Endothelial cell of umbilical vein (primary cell): ENCODE results near the gene SLC22A23. TPM values are rescaled to one million over a fixed set of nuclear protein-coding genes. Genes with fewer than 3 reads are reported as not detected.

Experiments
- BruUV-seq: library from RNA; stranded (reverse); fragments of 400-500 nt; replicated peaks from 2 replicates; lab custom pipeline; 2021; lab: Mats Ljungman, UMichigan
- CTCF ChIA-PET: fragments of 300-600, 350-600 bp; sonication (Branson Sonifier 250); formaldehyde crosslinking; loops from one replicate; lab custom pipeline; 2021; ENCODE audit warnings: antibody characterized with exemption, inconsistent platforms; lab: Charles Lee
- POLR2A ChIA-PET: fragments of 300-600, 350-600 bp; sonication (Branson Sonifier 250); formaldehyde crosslinking; loops from one replicate; lab custom pipeline; 2021; ENCODE audit warnings: antibody characterized with exemption, inconsistent platforms; lab: Charles Lee
- DNase-seq: peaks from one replicate; pipeline ENCODE4 v3.0.0-alpha.2; 2011; ENCODE audit warnings: low read depth, low spot score
- FAIRE-seq: peaks from 2 replicates; lab custom pipeline; 2011; peaks lifted over from hg19 to GRCh38; lab: Jason Lieb, UNC
- H2AFZ ChIP-seq: 2 replicates; pipeline ENCODE4 v1.6.0; 2012; ENCODE audit warnings: low read depth, low read length, control low read depth, inconsistent platforms
- H3K27ac ChIP-seq: 2 replicates; pipeline ENCODE4 v1.5.1; 2011; ENCODE audit warnings: low read depth, mild to moderate bottlenecking, control low read depth, low read length, moderate library complexity; ENCODE audit not compliant: insufficient read depth
- H3K27me3 ChIP-seq, 2 experiments: 2 replicates each; pipeline versions ENCODE4 v1.6.0 to v1.6.1; 2011; ENCODE audit warnings: low read length in 2 of 2, mixed read lengths in 1 of 2; ENCODE audit not compliant: control insufficient read depth in 2 of 2, insufficient read depth in 2 of 2
- H3K36me3 ChIP-seq, 2 experiments: 2 replicates in 1 of 2; 3 replicates in 1 of 2; pipeline ENCODE4 v1.5.1; 2011; ENCODE audit warnings: low read length in 2 of 2, mild to moderate bottlenecking in 1 of 2, moderate library complexity in 1 of 2; ENCODE audit not compliant: control insufficient read depth in 2 of 2, insufficient read depth in 2 of 2; ENCODE audit errors: extremely low read depth in 1 of 2
- H3K4me1 ChIP-seq: 3 replicates; pipeline ENCODE4 v1.5.1; 2011; ENCODE audit warnings: mild to moderate bottlenecking, low read length; ENCODE audit not compliant: control insufficient read depth, insufficient read depth; ENCODE audit errors: extremely low read depth
- H3K4me2 ChIP-seq: 2 replicates; pipeline ENCODE4 v1.6.1; 2011; ENCODE audit warnings: low read length, control low read depth, mixed read lengths; ENCODE audit not compliant: insufficient read depth
- H3K4me3 ChIP-seq, 3 experiments: fragments of 200-600 bp in 1 of 3; sonication (generic), shearing (Covaris generic) in 1 of 3; replicated peaks in 1 of 3; 2 replicates each; pipeline ENCODE4 v1.5.1; 2011 to 2016; ENCODE audit warnings: control low read depth in 3 of 3, low read length in 3 of 3, mild to moderate bottlenecking in 2 of 3, inconsistent platforms in 1 of 3, low read depth in 1 of 3, moderate library complexity in 1 of 3; ENCODE audit not compliant: insufficient read depth in 1 of 3
- H3K79me2 ChIP-seq: 2 replicates; pipeline ENCODE4 v1.6.0; 2012; ENCODE audit warnings: low read length, inconsistent platforms; ENCODE audit not compliant: control insufficient read depth, insufficient read depth
- H3K9ac ChIP-seq: replicated peaks from 2 replicates; pipeline ENCODE3; 2011; ENCODE audit warnings: low read length, control low read depth; ENCODE audit not compliant: insufficient read depth; ENCODE audit errors: extremely low read depth
- H3K9me1 ChIP-seq: replicated peaks from 3 replicates; pipeline ENCODE4 v1.6.0; 2011; ENCODE audit warnings: mild to moderate bottlenecking, low read length; ENCODE audit not compliant: control insufficient read depth, insufficient read depth; ENCODE audit errors: extremely low read depth
- H3K9me3 ChIP-seq: replicated peaks from 2 replicates; pipeline ENCODE4 v1.5.1; 2012; ENCODE audit warnings: low read length, inconsistent platforms; ENCODE audit not compliant: control insufficient read depth, insufficient read depth
- H4K20me1 ChIP-seq: replicated peaks from 2 replicates; pipeline ENCODE3; 2011; ENCODE audit warnings: mild to moderate bottlenecking, low read length; ENCODE audit not compliant: control insufficient read depth, insufficient read depth; ENCODE audit errors: extremely low read depth
- CTCF ChIP-seq, 2 donors: IDR thresholded peaks; 1 replicate in 1 of 2; 2 replicates in 1 of 2; pipeline ENCODE4 v1.5.1; 2011; ENCODE audit warnings: low read length in 2 of 2, mild to moderate bottlenecking in 2 of 2, moderate library complexity in 2 of 2, control low read depth in 1 of 2, inconsistent platforms in 1 of 2, low read depth in 1 of 2; ENCODE audit not compliant: insufficient read depth in 1 of 2; ENCODE audit errors: extremely low read depth in 1 of 2
- EZH2 ChIP-seq: IDR thresholded peaks from 2 replicates; pipeline ENCODE4 v1.6.1; 2012; ENCODE audit warnings: borderline replicate concordance, low read depth, mild to moderate bottlenecking, moderate library complexity, low read length, inconsistent platforms; ENCODE audit not compliant: severe bottlenecking
- FOS ChIP-seq: IDR thresholded peaks from 2 replicates; pipeline ENCODE4 v1.6.1; 2011; ENCODE audit warnings: mild to moderate bottlenecking, low read length, moderate library complexity, borderline replicate concordance; ENCODE audit not compliant: insufficient read depth
- GATA2 ChIP-seq: IDR thresholded peaks from 2 replicates; pipeline ENCODE4 v1.7.0; 2011; ENCODE audit warnings: low read depth, mild to moderate bottlenecking, moderate library complexity, mixed read lengths, low read length; ENCODE audit not compliant: insufficient read length, insufficient read depth
- JUN ChIP-seq: IDR thresholded peaks from 2 replicates; pipeline ENCODE4 v1.6.1; 2011; ENCODE audit warnings: borderline replicate concordance, low read depth; ENCODE audit not compliant: insufficient read length, insufficient read depth
- MYC ChIP-seq: IDR thresholded peaks from one replicate; pipeline ENCODE4 v1.6.1; 2011; ENCODE audit warnings: mild to moderate bottlenecking, low read depth, low read length
- POLR2A ChIP-seq: IDR thresholded peaks from 2 replicates; pipeline ENCODE4 v1.6.1; 2012; ENCODE audit warnings: low read depth, mild to moderate bottlenecking, control low read depth, low read length
- POLR2AphosphoS5 ChIP-seq: IDR thresholded peaks from 2 replicates; pipeline ENCODE4 v1.6.1; 2012; ENCODE audit warnings: low read depth, mild to moderate bottlenecking, control low read depth, low read length, moderate library complexity; ENCODE audit not compliant: insufficient read depth
- dilution Hi-C: fragments of 300-500 bp; cut with MboI; formaldehyde crosslinking; loops from one replicate; pipeline ENCODE4 v1.15.0; 2019; ENCODE audit warnings: low sequenced_read_pairs; ENCODE audit not compliant: extremely low pct_ligation_motif_present
- intact Hi-C: fragments of 100-400 bp; cut with micrococcal nuclease; formaldehyde crosslinking; loops from one replicate; pipeline ENCODE4 v1.10.0; 2022
- polyA plus RNA-seq, 4 experiments: library from polyadenylated mRNA; depleted of rRNA in 3 of 4; stranded (reverse) in 3 of 4; unstranded in 1 of 4; fragments of >200 nt; gene quantifications; 2 replicates each; pipeline versions ENCODE4 v1.2.1 to v1.2.3, GENCODE V29; 2011 to 2012; ENCODE audit warnings: missing spikeins in 1 of 4
- total RNA-seq: library from RNA; stranded (reverse); gene quantifications from 2 replicates; pipeline ENCODE4 v1.2.3, GENCODE V29; 2021

Gene SLC22A23
- total and polyA plus RNA-seq, 2 donors (not counting 3 experiments of a cell fraction or from before 2014, with no cell fraction given), result 4.2 to 14.3 TPM

DNA sequence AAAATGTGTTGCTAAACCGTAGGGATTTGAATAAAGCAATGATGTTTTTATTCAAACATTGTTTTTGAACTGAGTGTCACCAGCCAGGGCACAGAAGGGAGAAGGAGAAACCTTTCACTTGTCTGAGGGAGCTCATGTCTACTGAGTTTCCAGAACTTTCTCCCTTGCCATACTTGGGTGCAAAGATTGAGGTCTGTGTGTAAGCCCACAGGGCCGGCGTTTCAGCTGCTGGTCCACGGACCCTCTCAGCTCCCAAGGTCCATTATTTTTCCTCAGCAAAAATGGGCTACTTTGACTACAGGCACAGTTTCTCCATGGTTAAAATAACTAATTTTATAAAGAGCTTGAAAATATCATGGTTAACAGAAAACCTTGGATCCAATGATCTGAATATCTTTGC lies 165.5 kb downstream of the SLC22A23 start:
- FAIRE-seq, result no peak
- no peaks in the 10 kb centered on the region for H4K20me1 ChIP-seq
- CTCF ChIA-PET, result interaction anchor here (0.9 to 1.8 kb wide), 4 partner anchors 9 to 29 kb away, joined by 3 to 6 read pairs (median 4); no protein-coding TSS in a partner anchor
- H3K9me3 ChIP-seq, result no peaks in the 10 kb centered on the region
- no peak for DNase-seq
- no peak overlapping the region for H3K27ac ChIP-seq
- H3K79me2 ChIP-seq, result no peaks in the 10 kb centered on the region
- no peak overlapping the region for H2AFZ ChIP-seq
- BruUV-seq, result TSS peak; percentile 89
- no peak for TF ChIP-seq GATA2
- TF ChIP-seq CTCF (IDR thresholded peaks at IDR 0.05; ENCODE audit: extremely low read depth in 1 of 2, insufficient read depth in 1 of 2, low read depth in 1 of 2, low read length in 2 of 2), result no peak
- no peak for TF ChIP-seq MYC
- no peak for TF ChIP-seq POLR2A
- no peak for TF ChIP-seq FOS
- no peak for TF ChIP-seq EZH2
- TF ChIP-seq JUN, result no peak
- no peak for TF ChIP-seq POLR2AphosphoS5
- dilution Hi-C loops (loop anchor here (25.0 kb wide), 1 partner anchor 696 kb away; no protein-coding TSS in a partner anchor), intact Hi-C loops (no loop called here)
- no peak overlapping the region for H3K4me2 ChIP-seq
- no peak overlapping the region for H3K4me3 ChIP-seq
- peaks cover 6% of the 10 kb centered on the region for H3K4me1 ChIP-seq
- H3K36me3 ChIP-seq, result peaks cover 0 to 2% of the 10 kb centered on the region in 2 experiments
- no peaks in the 10 kb centered on the region for H3K9me1 ChIP-seq
- POLR2A ChIA-PET, result interaction anchor here (0.5 kb wide), 1 partner anchor 66 kb away, joined by 9 read pairs; no protein-coding TSS in a partner anchor
- H3K27me3 ChIP-seq, result no peaks in the 10 kb centered on the region
- H3K9ac ChIP-seq, result no peak overlapping the region
